GM23248 (cell line): ENCODE data around the gene MAML3. TPM values are rescaled to one million over a fixed set of nuclear protein-coding genes. Genes with fewer than 3 reads are reported as not detected.

Source experiments
- DNase-seq: peaks from one replicate; pipeline ENCODE4 v3.0.0-alpha.2; 2015
- H2AFZ ChIP-seq: fragments of 200-600 bp; sonication (generic); 2 replicates; pipeline ENCODE4 v1.6.1; 2016; ENCODE audit warnings: antibody characterized with exemption
- H3F3A ChIP-seq: fragments of 200-600 bp; sonication (generic); 2 replicates; pipeline ENCODE4 v1.6.1; 2016; ENCODE audit warnings: mild to moderate bottlenecking, antibody characterized with exemption, mixed run types; ENCODE audit not compliant: insufficient read depth
- H3K27ac ChIP-seq: fragments of 200-600 bp; sonication (generic); 2 replicates; pipeline ENCODE4 v1.5.1; 2016; ENCODE audit warnings: mild to moderate bottlenecking
- H3K27me3 ChIP-seq: fragments of 200-600 bp; sonication (generic); replicated peaks from 2 replicates; pipeline ENCODE4 v1.6.1; 2016; ENCODE audit warnings: mild to moderate bottlenecking; ENCODE audit not compliant: insufficient read depth
- H3K36me3 ChIP-seq: fragments of 200-600 bp; sonication (generic); 2 replicates; pipeline ENCODE4 v1.6.1; 2016; ENCODE audit warnings: low read depth, mild to moderate bottlenecking
- H3K4me1 ChIP-seq: fragments of 200-600 bp; sonication (generic); 2 replicates; pipeline ENCODE4 v1.6.1; 2016; ENCODE audit warnings: mild to moderate bottlenecking; ENCODE audit not compliant: insufficient read depth
- H3K4me2 ChIP-seq: fragments of 200-600 bp; sonication (generic); one replicate; pipeline ENCODE4 v1.6.1; 2016; ENCODE audit warnings: mild to moderate bottlenecking; ENCODE audit not compliant: unreplicated experiment
- H3K4me3 ChIP-seq: fragments of 200-600 bp; sonication (generic); 2 replicates; pipeline ENCODE4 v1.5.1; 2016; ENCODE audit warnings: mild to moderate bottlenecking
- H3K79me2 ChIP-seq: fragments of 200-600 bp; sonication (generic); 2 replicates; pipeline ENCODE4 v1.6.1; 2016; ENCODE audit warnings: mild to moderate bottlenecking; ENCODE audit not compliant: insufficient read depth
- H3K9ac ChIP-seq: fragments of 200-600 bp; sonication (generic); 2 replicates; pipeline ENCODE4 v1.6.1; 2016; ENCODE audit warnings: mild to moderate bottlenecking
- H3K9me2 ChIP-seq: fragments of 200-600 bp; sonication (generic); 2 replicates; pipeline ENCODE4 v1.6.1; 2016; ENCODE audit warnings: mixed run types, mild to moderate bottlenecking, moderate library complexity; ENCODE audit not compliant: insufficient read depth
- H3K9me3 ChIP-seq: fragments of 200-600 bp; sonication (generic); one replicate; pipeline ENCODE4 v1.6.1; 2017; ENCODE audit warnings: low read depth
- H4K20me1 ChIP-seq: fragments of 200-600 bp; sonication (generic); 2 replicates; pipeline ENCODE4 v1.6.0; 2016; ENCODE audit not compliant: insufficient read depth
- EZH2 ChIP-seq: fragments of 200-600 bp; sonication (generic); IDR thresholded peaks from 2 replicates; pipeline ENCODE4 v1.6.1; 2018; ENCODE audit warnings: antibody characterized with exemption, mild to moderate bottlenecking; ENCODE audit not compliant: insufficient read depth, poor library complexity, severe bottlenecking
- EZH2phosphoT487 ChIP-seq: fragments of 200-600 bp; sonication (generic); IDR thresholded peaks from 2 replicates; pipeline ENCODE4 v1.6.1; 2018; ENCODE audit warnings: antibody characterized with exemption, moderate library complexity, mild to moderate bottlenecking, low read depth; ENCODE audit not compliant: insufficient read depth
- WGBS, 2 experiments: methylation state at CpG; one replicate each; pipeline ENCODE4 v1.1.6; 2015 to 2017; ENCODE audit warnings: low lambda C conversion rate in 2 of 2, low coverage in 1 of 2; ENCODE audit errors: missing lambda C conversion rate in 2 of 2; 5-methylcytosine and 5-hydroxymethylcytosine counted together
- in situ Hi-C: fragments of 300-500 bp; cut with MboI; formaldehyde crosslinking; loops from 2 replicates; pipeline ENCODE4 v1.15.0; 2020
- polyA plus RNA-seq: library from polyadenylated mRNA; unstranded; fragments of >200 nt; fragmentation: Nextera tagmentation; extraction: Ambion mirVana; gene quantifications from 2 replicates; pipeline ENCODE4 v1.2.1, GENCODE V29; 2016
- total RNA-seq: library from RNA; depleted of rRNA; stranded (reverse); fragments of >200 nt; shearing (Covaris generic); gene quantifications from 2 replicates; pipeline ENCODE4 v1.2.3, GENCODE V29; 2014

Gene MAML3
- total and polyA plus RNA-seq, 2 experiments from 2014 or later = 0.96 to 1.5 TPM

GRCh38 chr4:140095694-140096482 lies 58.1 kb downstream of the MAML3 start:
- H3K4me1 ChIP-seq = peaks cover 57% of the 10 kb centered on the region
- H4K20me1 ChIP-seq = no peaks in the 10 kb centered on the region
- peaks cover 8% of the 10 kb centered on the region; the same call in 1 of the 2 replicates for H3K79me2 ChIP-seq
- 0 out of 2 replicates have a peak overlapping the region, but pooled peaks have one; percentile 1 for H2AFZ ChIP-seq
- no peak overlapping the region for H3K4me3 ChIP-seq
- TF ChIP-seq EZH2phosphoT487 (no peak), EZH2 (no peak)
- in situ Hi-C loops = no loop called here
- no peaks in the 10 kb centered on the region for H3K9me3 ChIP-seq
- peak; percentile 92 for DNase-seq
- H3K27me3 ChIP-seq = no peaks in the 10 kb centered on the region
- peak overlapping the region; percentile 75 for H3K27ac ChIP-seq
- H3F3A ChIP-seq = peaks cover 24% of the 10 kb centered on the region
- H3K9ac ChIP-seq = peak overlapping the region; percentile 44
- WGBS, 2 experiments = 39 to 40% methylated on average over 9 of the region's 9 CpGs
- no peaks in the 10 kb centered on the region for H3K36me3 ChIP-seq
- peak overlapping the region; percentile 19 for H3K4me2 ChIP-seq
- H3K9me2 ChIP-seq = no peaks in the 10 kb centered on the region

GRCh38 chr4:140094438-140095420 lies 59.3 kb downstream of the MAML3 start:
- H3K4me3 ChIP-seq = no peak overlapping the region
- DNase-seq = no peak
- no peaks in the 10 kb centered on the region for H3K36me3 ChIP-seq
- WGBS, 2 experiments = 86% methylated on average over 17 of the region's 17 CpGs
- H3K27ac ChIP-seq = no peak overlapping the region
- no peak overlapping the region for H3K4me2 ChIP-seq
- no peak overlapping the region for H2AFZ ChIP-seq
- no peaks in the 10 kb centered on the region for H3K9me2 ChIP-seq
- no peaks in the 10 kb centered on the region for H4K20me1 ChIP-seq
- H3K9ac ChIP-seq = no peak overlapping the region
- peaks cover 62% of the 10 kb centered on the region for H3K4me1 ChIP-seq
- no peaks in the 10 kb centered on the region for H3K9me3 ChIP-seq
- no peak for TF ChIP-seq EZH2phosphoT487
- TF ChIP-seq EZH2 = no peak
- in situ Hi-C loops = no loop called here
- peaks cover 8% of the 10 kb centered on the region; the same call in 1 of the 2 replicates for H3K79me2 ChIP-seq
- H3F3A ChIP-seq = peaks cover 31% of the 10 kb centered on the region
- no peaks in the 10 kb centered on the region for H3K27me3 ChIP-seq

- H3K9ac ChIP-seq = peak overlapping the region; percentile 61
- TF ChIP-seq EZH2 = no peak
- no peak for TF ChIP-seq EZH2phosphoT487
- H3K4me1 ChIP-seq = peaks cover 52% of the 10 kb centered on the region
- peak overlapping the region; percentile 56 for H3K27ac ChIP-seq
- peaks cover 39% of the 10 kb centered on the region for H3F3A ChIP-seq
- no peaks in the 10 kb centered on the region for H3K27me3 ChIP-seq
- no peaks in the 10 kb centered on the region for H3K79me2 ChIP-seq
- no peaks in the 10 kb centered on the region for H3K36me3 ChIP-seq
- H3K9me2 ChIP-seq = no peaks in the 10 kb centered on the region
- H4K20me1 ChIP-seq = no peaks in the 10 kb centered on the region
- WGBS, 2 experiments = 19 to 20% methylated on average over 23 of the region's 23 CpGs
- in situ Hi-C loops = no loop called here
- DNase-seq = peak; percentile 58
- no peaks in the 10 kb centered on the region for H3K9me3 ChIP-seq
- peak overlapping the region; percentile 75 for H3K4me3 ChIP-seq
- peak overlapping the region; percentile 90 for H2AFZ ChIP-seq
- peak overlapping the region; percentile 99 for H3K4me2 ChIP-seq
Measured at GRCh38 chr4:140092094-140092851, 61.7 kb downstream of the MAML3 start.

- Histone ChIP-seq H4K20me1 (no peaks in the 10 kb centered on the region), H3K9ac (no peak overlapping the region), H2AFZ (0 out of 2 replicates have a peak overlapping the region, but pooled peaks have one; percentile 19), H3K27ac (no peak overlapping the region), H3K36me3 (no peaks in the 10 kb centered on the region), H3K27me3 (no peaks in the 10 kb centered on the region), H3K4me1 (peaks cover 44% of the 10 kb centered on the region), H3F3A (peaks cover 31% of the 10 kb centered on the region), H3K4me2 (no peak overlapping the region), H3K9me2 (no peaks in the 10 kb centered on the region), H3K4me3 (no peak overlapping the region), H3K79me2 (no peaks in the 10 kb centered on the region), H3K9me3 (no peaks in the 10 kb centered on the region)
- in situ Hi-C loops = no loop called here
- peak; percentile 46 for DNase-seq
- TF ChIP-seq EZH2phosphoT487 (no peak), EZH2 (no peak)
Measured at GRCh38 chr4:140091305-140091704, 62.7 kb downstream of the MAML3 start.
